ENCODE measurements around the gene CRYGN.

CRYGN gene

DNA sequence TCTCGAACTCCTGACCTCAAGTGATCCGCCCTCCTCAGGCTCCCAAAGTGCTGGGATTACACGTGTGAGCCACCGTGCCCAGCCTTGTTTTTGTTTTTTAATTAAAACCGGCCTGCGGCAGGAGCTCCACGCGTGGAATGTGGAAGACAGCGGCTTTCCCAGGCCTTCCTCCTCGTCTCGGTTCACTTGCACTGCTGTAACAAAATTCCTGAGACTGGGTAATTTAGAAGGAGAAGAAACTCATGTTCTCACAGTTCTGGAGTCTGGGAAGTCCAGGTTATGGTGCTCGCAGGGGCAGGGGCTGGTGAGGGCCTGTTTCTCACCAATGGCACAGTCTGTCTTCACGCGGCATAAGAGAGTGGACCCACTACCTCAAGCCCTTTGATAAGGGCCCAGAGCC lies 14.4 kb upstream of the CRYGN start:
- H3K9ac ChIP-seq (ENCODE audit: low read depth, low read length) = no peak overlapping the region
- H3K4me2 ChIP-seq (ENCODE audit: insufficient read depth, low read length) = no peak overlapping the region
- no peak overlapping the region for H2AFZ ChIP-seq (ENCODE audit: low read depth, low read length)
- H3K4me3 ChIP-seq (ENCODE audit: low read depth in 1 of 2, low read length in 2 of 2) = no peak overlapping the region
- DNase-seq (no peak), ATAC-seq (ENCODE audit: insufficient read depth, low read depth) (no peak)
- no peaks in the 10 kb centered on the region for H3K36me3 ChIP-seq (ENCODE audit: insufficient read depth, low read length)
- no peaks in the 10 kb centered on the region for H3K27me3 ChIP-seq (ENCODE audit: insufficient read depth, low read length, poor library complexity)
- H3K9me3 ChIP-seq (ENCODE audit: insufficient read depth, low read length, severe bottlenecking) = no peaks in the 10 kb centered on the region
- no peaks in the 10 kb centered on the region for H3K79me2 ChIP-seq (ENCODE audit: insufficient read depth, low read length)
- no peak overlapping the region for H3K27ac ChIP-seq (ENCODE audit: low read length)
- H3K4me1 ChIP-seq (ENCODE audit: insufficient read depth, low read length) = no peaks in the 10 kb centered on the region
- H4K20me1 ChIP-seq (ENCODE audit: insufficient read depth, low read length) = no peaks in the 10 kb centered on the region
- TF ChIP-seq, protein P1, sequence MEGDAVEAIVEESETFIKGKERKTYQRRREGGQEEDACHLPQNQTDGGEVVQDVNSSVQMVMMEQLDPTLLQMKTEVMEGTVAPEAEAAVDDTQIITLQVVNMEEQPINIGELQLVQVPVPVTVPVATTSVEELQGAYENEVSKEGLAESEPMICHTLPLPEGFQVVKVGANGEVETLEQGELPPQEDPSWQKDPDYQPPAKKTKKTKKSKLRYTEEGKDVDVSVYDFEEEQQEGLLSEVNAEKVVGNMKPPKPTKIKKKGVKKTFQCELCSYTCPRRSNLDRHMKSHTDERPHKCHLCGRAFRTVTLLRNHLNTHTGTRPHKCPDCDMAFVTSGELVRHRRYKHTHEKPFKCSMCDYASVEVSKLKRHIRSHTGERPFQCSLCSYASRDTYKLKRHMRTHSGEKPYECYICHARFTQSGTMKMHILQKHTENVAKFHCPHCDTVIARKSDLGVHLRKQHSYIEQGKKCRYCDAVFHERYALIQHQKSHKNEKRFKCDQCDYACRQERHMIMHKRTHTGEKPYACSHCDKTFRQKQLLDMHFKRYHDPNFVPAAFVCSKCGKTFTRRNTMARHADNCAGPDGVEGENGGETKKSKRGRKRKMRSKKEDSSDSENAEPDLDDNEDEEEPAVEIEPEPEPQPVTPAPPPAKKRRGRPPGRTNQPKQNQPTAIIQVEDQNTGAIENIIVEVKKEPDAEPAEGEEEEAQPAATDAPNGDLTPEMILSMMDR (IDR thresholded peaks at IDR 0.05; ENCODE audit: borderline replicate concordance, extremely low read depth, low read length, poor library complexity, severe bottlenecking) = no peak
- no peak for TF ChIP-seq EZH2 (IDR thresholded peaks at IDR 0.05; ENCODE audit: borderline replicate concordance, low read depth, low read length, severe bottlenecking)

DNA sequence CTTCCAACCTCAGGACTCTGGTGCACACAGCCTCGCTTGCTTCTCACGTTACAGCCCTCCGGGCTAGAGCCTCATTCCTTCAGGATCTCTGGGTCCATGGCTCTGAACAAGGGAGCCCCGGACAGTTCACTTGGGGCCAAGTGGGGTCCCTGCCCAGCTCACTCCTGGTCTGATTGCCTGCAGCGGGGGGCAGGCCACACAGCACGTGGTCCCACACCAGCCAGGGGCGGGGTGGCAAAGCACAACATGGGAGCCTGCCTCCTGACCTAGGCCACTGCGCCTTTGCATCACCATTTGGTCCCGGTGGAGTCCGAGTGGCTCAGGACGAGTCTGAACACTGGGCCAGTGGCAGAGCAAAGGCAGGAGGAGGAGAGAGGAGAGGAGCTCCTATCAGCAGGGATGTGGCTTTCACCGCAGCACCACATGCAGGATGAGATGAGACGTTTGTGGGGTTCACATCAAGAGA lies 13.4 kb upstream of the CRYGN start:
- DNase-seq = no peak
- Histone ChIP-seq H4K20me1 (ENCODE audit: insufficient read depth, low read length) (no peaks in the 10 kb centered on the region), H3K9ac (ENCODE audit: low read depth, low read length) (no peak overlapping the region), H3K27ac (ENCODE audit: low read length) (no peak overlapping the region), H3K79me2 (ENCODE audit: insufficient read depth, low read length) (no peaks in the 10 kb centered on the region), H3K4me1 (ENCODE audit: insufficient read depth, low read length) (peaks cover 3% of the 10 kb centered on the region), H3K9me3 (ENCODE audit: insufficient read depth, low read length, severe bottlenecking) (no peaks in the 10 kb centered on the region), H2AFZ (ENCODE audit: low read depth, low read length) (no peak overlapping the region), H3K4me3 (ENCODE audit: low read depth in 1 of 2, low read length in 2 of 2) (no peak overlapping the region), H3K27me3 (ENCODE audit: insufficient read depth, low read length, poor library complexity) (no peaks in the 10 kb centered on the region), H3K36me3 (ENCODE audit: insufficient read depth, low read length) (no peaks in the 10 kb centered on the region), H3K4me2 (ENCODE audit: insufficient read depth, low read length) (no peak overlapping the region)
- ATAC-seq (ENCODE audit: insufficient read depth, low read depth) = no peak
- TF ChIP-seq, protein P1 (IDR thresholded peaks at IDR 0.05; ENCODE audit: borderline replicate concordance, extremely low read depth, low read length, poor library complexity, severe bottlenecking) = no peak
- no peak for TF ChIP-seq EZH2 (IDR thresholded peaks at IDR 0.05; ENCODE audit: borderline replicate concordance, low read depth, low read length, severe bottlenecking)

DNA sequence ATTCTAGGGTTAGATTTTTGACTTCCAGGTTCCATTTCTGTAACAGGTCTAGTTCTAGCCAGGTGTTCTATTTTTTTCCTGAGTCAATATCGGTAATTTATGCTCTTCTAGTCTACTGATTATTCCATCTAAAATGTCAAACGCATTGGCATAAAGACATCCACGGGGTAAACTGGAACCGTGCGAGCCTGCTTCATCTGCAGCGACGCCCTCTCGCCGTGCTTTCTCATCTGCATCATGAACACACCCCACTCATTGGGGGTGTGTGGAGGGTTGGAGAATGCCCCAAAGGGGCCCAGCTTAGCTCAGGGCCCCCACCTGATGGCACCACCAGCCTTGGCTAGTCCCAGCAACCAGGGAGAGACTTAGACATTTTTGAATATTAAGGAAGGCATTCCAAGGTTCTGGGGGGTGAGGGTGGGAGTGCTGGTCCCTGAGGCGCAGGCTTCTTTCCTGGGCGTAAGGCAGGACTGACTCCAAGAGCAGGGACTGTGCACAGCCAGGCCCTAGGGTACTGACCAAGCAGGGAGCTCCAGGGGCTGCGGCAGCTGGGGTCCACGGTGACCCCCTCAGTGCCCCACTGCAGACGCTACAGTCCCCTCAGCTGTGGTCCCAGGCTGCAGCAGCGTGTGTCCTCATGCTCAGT lies 12.9 kb upstream of the CRYGN start:
- peaks cover 7% of the 10 kb centered on the region for H3K4me1 ChIP-seq (ENCODE audit: insufficient read depth, low read length)
- no peaks in the 10 kb centered on the region for H3K9me3 ChIP-seq (ENCODE audit: insufficient read depth, low read length, severe bottlenecking)
- ATAC-seq (ENCODE audit: insufficient read depth, low read depth) (no peak), DNase-seq (no peak)
- H3K4me3 ChIP-seq (ENCODE audit: low read depth in 1 of 2, low read length in 2 of 2) = no peak overlapping the region
- TF ChIP-seq EZH2 (IDR thresholded peaks at IDR 0.05; ENCODE audit: borderline replicate concordance, low read depth, low read length, severe bottlenecking) = no peak
- TF ChIP-seq, protein P1 (IDR thresholded peaks at IDR 0.05; ENCODE audit: borderline replicate concordance, extremely low read depth, low read length, poor library complexity, severe bottlenecking) = no peak
- H2AFZ ChIP-seq (ENCODE audit: low read depth, low read length) = no peak overlapping the region
- no peaks in the 10 kb centered on the region for H4K20me1 ChIP-seq (ENCODE audit: insufficient read depth, low read length)
- no peak overlapping the region for H3K27ac ChIP-seq (ENCODE audit: low read length)
- no peaks in the 10 kb centered on the region for H3K79me2 ChIP-seq (ENCODE audit: insufficient read depth, low read length)
- no peaks in the 10 kb centered on the region for H3K36me3 ChIP-seq (ENCODE audit: insufficient read depth, low read length)
- no peak overlapping the region for H3K9ac ChIP-seq (ENCODE audit: low read depth, low read length)
- no peaks in the 10 kb centered on the region for H3K27me3 ChIP-seq (ENCODE audit: insufficient read depth, low read length, poor library complexity)
- no peak overlapping the region for H3K4me2 ChIP-seq (ENCODE audit: insufficient read depth, low read length)

All from DND-41 (cell line).